IMR-90 (cell line): Measurements from ENCODE around the gene CDT1. TPM values are rescaled to one million over a fixed set of nuclear protein-coding genes. Genes with fewer than 3 reads are reported as not detected.

Source experiments
- ATAC-seq: fragments of 200-7000 bp; cut with Tn5 transposase; 2 replicates; pipeline ENCODE4 v1.9.1; 2020; ENCODE audit warnings: low read depth, mild to moderate bottlenecking, moderate library complexity
- BruUV-seq: library from RNA; stranded (reverse); fragments of 400-500 nt; replicated peaks from 2 replicates; lab custom pipeline; 2021; lab: Mats Ljungman, UMichigan
- CTCF ChIA-PET: fragments of 300-600 bp; formaldehyde crosslinking; extraction: SDS; loops from one replicate; lab custom pipeline; 2021; ENCODE audit warnings: antibody characterized with exemption; lab: Yijun Ruan, JAX
- POLR2A ChIA-PET: fragments of 300-600 bp; sonication (Branson Sonifier 250); formaldehyde crosslinking; loops from one replicate; lab custom pipeline; 2022; ENCODE audit warnings: antibody characterized with exemption; ENCODE audit not compliant: unreplicated experiment; lab: Charles Lee
- DNase-seq: peaks from one replicate; pipeline ENCODE4 v3.0.0; 2013
- H2AFZ ChIP-seq: replicated peaks from 2 replicates; pipeline ENCODE3; 2013; ENCODE audit warnings: low read length, mild to moderate bottlenecking; ENCODE audit not compliant: poor library complexity
- H2AK5ac ChIP-seq: 2 replicates; pipeline ENCODE4 v1.6.1; 2013; ENCODE audit warnings: low read depth, low read length, inconsistent platforms
- H2AK9ac ChIP-seq: replicated peaks from 2 replicates; pipeline ENCODE3; 2013; ENCODE audit warnings: mild to moderate bottlenecking, low read depth, low read length, moderate library complexity; ENCODE audit not compliant: poor library complexity
- H2BK120ac ChIP-seq: 2 replicates; pipeline ENCODE4 v1.6.1; 2013; ENCODE audit warnings: low read depth, low read length, inconsistent platforms
- H2BK15ac ChIP-seq: 3 replicates; pipeline ENCODE4 v1.6.1; 2013; ENCODE audit warnings: low read depth, low read length, inconsistent platforms
- H2BK20ac ChIP-seq: 2 replicates; pipeline ENCODE4 v1.6.1; 2013; ENCODE audit warnings: low read depth, mild to moderate bottlenecking, inconsistent platforms, low read length, moderate library complexity
- H2BK5ac ChIP-seq: 2 replicates; pipeline ENCODE4 v1.6.1; 2013; ENCODE audit warnings: mild to moderate bottlenecking, low read depth, low read length, inconsistent platforms; ENCODE audit not compliant: poor library complexity, severe bottlenecking
- H3K14ac ChIP-seq: replicated peaks from 2 replicates; pipeline ENCODE4 v1.6.1; 2013; ENCODE audit warnings: low read depth, low read length, inconsistent platforms
- H3K18ac ChIP-seq: 2 replicates; pipeline ENCODE4 v1.6.1; 2013; ENCODE audit warnings: low read depth, low read length, control low read depth
- H3K23ac ChIP-seq: 2 replicates; pipeline ENCODE4 v1.6.1; 2013; ENCODE audit warnings: low read depth, low read length, inconsistent platforms
- H3K27ac ChIP-seq: 2 replicates; pipeline ENCODE4 v1.5.1; 2013; ENCODE audit warnings: mild to moderate bottlenecking, control low read depth, low read length; ENCODE audit not compliant: insufficient read depth
- H3K27me3 ChIP-seq: 2 replicates; pipeline ENCODE4 v1.6.1; 2013; ENCODE audit warnings: low read length; ENCODE audit not compliant: control insufficient read depth, insufficient read depth
- H3K36me3 ChIP-seq: 2 replicates; pipeline ENCODE4 v1.6.1; 2013; ENCODE audit warnings: low read length, mixed read lengths; ENCODE audit not compliant: control insufficient read depth, insufficient read depth
- H3K4ac ChIP-seq: 2 replicates; pipeline ENCODE4 v1.6.1; 2013; ENCODE audit warnings: low read depth, low read length, inconsistent platforms
- H3K4me1 ChIP-seq: 2 replicates; pipeline ENCODE4 v1.6.1; 2013; ENCODE audit warnings: low read length, mixed read lengths; ENCODE audit not compliant: control insufficient read depth, insufficient read depth
- H3K4me2 ChIP-seq: 2 replicates; pipeline ENCODE4 v1.6.1; 2013; ENCODE audit warnings: low read depth, mild to moderate bottlenecking, control low read depth, low read length, moderate library complexity
- H3K4me3 ChIP-seq: 2 replicates; pipeline ENCODE4 v1.5.1; 2013; ENCODE audit warnings: low read depth, mild to moderate bottlenecking, control low read depth, low read length, moderate library complexity; ENCODE audit not compliant: insufficient read depth
- H3K56ac ChIP-seq: 2 replicates; pipeline ENCODE4 v1.6.1; 2013; ENCODE audit warnings: low read length, inconsistent platforms; ENCODE audit not compliant: insufficient read depth; ENCODE audit errors: extremely low read depth
- H3K79me1 ChIP-seq, 2 experiments: 2 replicates each; pipeline ENCODE4 v1.6.1; 2013; ENCODE audit warnings: low read length in 2 of 2, inconsistent platforms in 1 of 2, low read depth in 1 of 2
- H3K9ac ChIP-seq: 2 replicates; pipeline ENCODE4 v1.6.1; 2013; ENCODE audit warnings: low read depth, low read length, control low read depth
- H3K9me1 ChIP-seq: 2 replicates; pipeline ENCODE4 v1.6.1; 2013; ENCODE audit warnings: low read length, inconsistent platforms; ENCODE audit not compliant: insufficient read depth
- H3K9me3 ChIP-seq: 2 replicates; pipeline ENCODE4 v1.6.1; 2013; ENCODE audit warnings: low read length; ENCODE audit not compliant: control insufficient read depth, insufficient read depth
- H4K20me1 ChIP-seq: 2 replicates; pipeline ENCODE4 v1.6.1; 2013; ENCODE audit warnings: low read length, inconsistent platforms; ENCODE audit not compliant: insufficient read depth
- H4K5ac ChIP-seq: 2 replicates; pipeline ENCODE4 v1.6.1; 2013; ENCODE audit warnings: mild to moderate bottlenecking, low read depth, low read length, control low read depth
- H4K8ac ChIP-seq, 2 experiments: 2 replicates each; pipeline ENCODE4 v1.6.1; 2013; ENCODE audit warnings: low read depth in 2 of 2, low read length in 2 of 2, control low read depth in 1 of 2, inconsistent platforms in 1 of 2
- H4K91ac ChIP-seq: 2 replicates; pipeline ENCODE4 v1.6.1; 2013; ENCODE audit warnings: low read depth, low read length, inconsistent platforms; ENCODE audit not compliant: insufficient read depth
- CTCF ChIP-seq: conservative IDR thresholded peaks from 2 replicates; pipeline ENCODE4 v1.5.1; 2012; ENCODE audit warnings: mild to moderate bottlenecking, low read depth, low read length, improper control_type of control experiment
- MAZ ChIP-seq: IDR thresholded peaks from 2 replicates; pipeline ENCODE4 v1.6.1; 2012; ENCODE audit warnings: low read depth, mild to moderate bottlenecking, low read length, improper control_type of control experiment, moderate library complexity, borderline replicate concordance
- WGBS, 2 experiments: methylation state at CpG; one replicate each; pipeline versions ENCODE4 v1.1.5 to v1.1.7; 2013; ENCODE audit warnings: missing lambda C conversion rate in 2 of 2; ENCODE audit not compliant: insufficient read length in 1 of 2; ENCODE audit errors: extremely low coverage in 2 of 2; 5-methylcytosine and 5-hydroxymethylcytosine counted together
- dilution Hi-C: fragments of 300-500 bp; cut with HindIII; formaldehyde crosslinking; loops from one replicate; pipeline ENCODE4 v1.14.3; 2018; ENCODE audit warnings: low sequenced_read_pairs; ENCODE audit not compliant: unreplicated experiment
- in situ Hi-C: fragments of 300-500 bp; cut with MboI; formaldehyde crosslinking; loops from 3 replicates; pipeline ENCODE4 v1.14.3; 2019; ENCODE audit warnings: low sequenced_read_pairs, inconsistent platforms, mixed read lengths
- intact Hi-C: fragments of 100-400 bp; cut with micrococcal nuclease; formaldehyde crosslinking; loops from 2 replicates; pipeline ENCODE4 v1.10.0; 2022
- polyA plus RNA-seq, 3 experiments: library from polyadenylated mRNA; depleted of rRNA; stranded (reverse); fragments of >200 nt; gene quantifications; 2 replicates each; pipeline ENCODE4 v1.2.3, GENCODE V29; 2012; ENCODE audit warnings: low replicate concordance in 1 of 3
- total RNA-seq: library from RNA; depleted of rRNA; stranded (reverse); fragments of >200 nt; gene quantifications from 2 replicates; pipeline ENCODE4 v1.2.3, GENCODE V29; 2012

The CDT1 gene
- total and polyA plus RNA-seq, 2 of the 4 experiments (the other 2 are of a cell fraction), result 3.2 to 11.8 TPM

DNA sequence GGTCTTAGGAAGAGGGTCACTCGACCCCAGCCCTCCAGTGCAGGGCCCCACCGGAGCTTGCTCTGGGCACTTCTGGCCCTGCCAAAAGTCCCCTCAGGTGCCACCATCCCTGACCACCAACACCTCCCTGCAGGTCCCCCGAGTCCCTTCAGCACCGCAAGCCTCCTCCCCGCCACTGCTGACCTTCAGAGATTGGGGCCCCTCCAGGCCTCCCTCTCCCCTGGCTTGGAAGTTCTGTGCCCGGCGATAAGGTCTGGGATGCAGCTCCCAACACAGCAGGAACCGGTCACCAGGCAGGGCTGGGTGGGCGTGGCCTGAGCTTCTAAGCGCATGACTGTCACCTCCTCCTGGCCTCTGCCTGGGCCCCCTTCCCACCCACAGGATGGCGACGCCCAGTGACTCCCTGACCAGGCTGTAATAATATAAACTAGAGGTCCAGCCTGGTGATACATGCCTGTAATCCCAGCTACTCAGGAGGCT, 29.7 kb upstream of the CDT1 start (continued):
- TF ChIP-seq MAZ, result no peak

- Histone ChIP-seq H3K4me2 (peak overlapping the region; percentile 2), H4K20me1 (peaks cover 93% of the 10 kb centered on the region)
Measured at GRCh38 chr16:88774544-88775393, 28.8 kb upstream of the CDT1 start.

More at GRCh38 chr16:88774544-88775393, 28.8 kb upstream of the CDT1 start:
- peaks cover 53% of the 10 kb centered on the region for H3K4me1 ChIP-seq
- H3K9me1 ChIP-seq, result peaks cover 19% of the 10 kb centered on the region
- dilution Hi-C loops (no loop called here), in situ Hi-C loops (no loop called here), intact Hi-C loops (no loop called here)
- H4K8ac ChIP-seq, result peak overlapping the region in 1 of 2 experiments; percentile 32; a peak in 1 of 4 replicates
- H3K36me3 ChIP-seq, result peaks cover 3% of the 10 kb centered on the region; the same call in 1 of the 2 replicates
- peak overlapping the region; percentile 81; the same call in 1 of the 2 replicates for H3K27ac ChIP-seq
- H2AK5ac ChIP-seq, result peak overlapping the region; percentile 42; the same call in 1 of the 2 replicates
- H2BK15ac ChIP-seq, result peak overlapping the region; percentile 19; the same call in 1 of the 3 replicates
- DNase-seq, result no peak
- H2AK9ac ChIP-seq, result peak overlapping the region; percentile 81
- no peak overlapping the region for H3K4me3 ChIP-seq
- peaks cover 9 to 66% of the 10 kb centered on the region in 2 experiments for H3K79me1 ChIP-seq
- POLR2A ChIA-PET, result interaction anchor here (1.0 kb wide), 1 partner anchor 7 kb away, joined by 3 read pairs; no protein-coding TSS in a partner anchor
- H3K23ac ChIP-seq, result 0 out of 2 replicates have a peak overlapping the region, but pooled peaks have one; percentile 6
- no peaks in the 10 kb centered on the region for H3K9me3 ChIP-seq
- peak overlapping the region; percentile 4; the same call in 1 of the 2 replicates for H2BK20ac ChIP-seq
- H4K91ac ChIP-seq, result peak overlapping the region; percentile 45
- CTCF ChIA-PET, result interaction anchor here (1.1 kb wide), 1 partner anchor 37 kb away, joined by 3 read pairs; no protein-coding TSS in a partner anchor
- H2AFZ ChIP-seq, result no peak overlapping the region
- H3K18ac ChIP-seq, result peak overlapping the region; percentile 10
- BruUV-seq, result no TSS peak
- H3K27me3 ChIP-seq, result no peaks in the 10 kb centered on the region
- ATAC-seq, result no peak
- H3K4ac ChIP-seq, result peak overlapping the region; percentile 20
- peak overlapping the region; percentile 70 for H2BK5ac ChIP-seq
- H3K14ac ChIP-seq, result peak overlapping the region; percentile 3; the same call in 1 of the 2 replicates
- H2BK120ac ChIP-seq, result peak overlapping the region; percentile 20
- WGBS, 2 experiments, result 90% methylated on average over 18 of the region's 32 CpGs; no CpG with 5 or more reads in 1 of the 2 experiments
- peak overlapping the region; percentile 22 for H4K5ac ChIP-seq
- H3K9ac ChIP-seq, result peak overlapping the region; percentile 5; the same call in 1 of the 2 replicates
- TF ChIP-seq CTCF, result no peak
- no peak overlapping the region; the same call in 1 of the 2 replicates for H3K56ac ChIP-seq
